SK-N-SH treated with all-trans-retinoic acid at 6 μM for 48 hours (cell line): ENCODE data around the gene CHRNB1.

Source experiments
- CSDC2 ChIP-seq: fragments of 250-450 bp; sonication (Bioruptor Pico); IDR thresholded peaks from 2 replicates; pipeline ENCODE4 v1.5.0; 2020; ENCODE audit warnings: mild to moderate bottlenecking, moderate library complexity
- ESRRG ChIP-seq: fragments of 250-450 bp; sonication (Bioruptor Pico); IDR thresholded peaks from 2 replicates; pipeline ENCODE4 v1.6.1; 2021; ENCODE audit warnings: mild to moderate bottlenecking
- GLIS3 ChIP-seq: fragments of 250-450 bp; sonication (Bioruptor Pico); IDR thresholded peaks from 2 replicates; pipeline ENCODE4 v1.5.0; 2020; ENCODE audit warnings: mild to moderate bottlenecking, moderate library complexity
- ISL1 ChIP-seq: fragments of 250-450 bp; sonication (Bioruptor Pico); IDR thresholded peaks from 2 replicates; pipeline ENCODE4 v2.1.2; 2022; ENCODE audit warnings: mild to moderate bottlenecking, moderate library complexity
- OSR1 ChIP-seq: fragments of 250-450 bp; sonication (Bioruptor Pico); IDR thresholded peaks from 2 replicates; pipeline ENCODE4 v1.8.0; 2022; ENCODE audit warnings: moderate library complexity, mild to moderate bottlenecking, inconsistent platforms
- PPARA ChIP-seq: fragments of 250-450 bp; sonication (Bioruptor Pico); IDR thresholded peaks from 2 replicates; pipeline ENCODE4 v1.5.0; 2020; ENCODE audit warnings: mild to moderate bottlenecking, borderline replicate concordance
- ZFP3 ChIP-seq: fragments of 250-450 bp; sonication (Bioruptor Pico); IDR thresholded peaks from 2 replicates; pipeline ENCODE4 v1.5.0; 2020; ENCODE audit warnings: mild to moderate bottlenecking, moderate library complexity
- ZFP30 ChIP-seq: fragments of 450-650 bp; formaldehyde crosslinking; IDR thresholded peaks from 2 replicates; pipeline ENCODE4 v1.5.0; 2022; ENCODE audit warnings: mild to moderate bottlenecking, moderate library complexity
- ZNF565 ChIP-seq: fragments of 450-650 bp; formaldehyde crosslinking; conservative IDR thresholded peaks from 2 replicates; pipeline ENCODE4 v1.5.0; 2020; ENCODE audit warnings: low read depth, mild to moderate bottlenecking, moderate library complexity
- TF ChIP-seq, protein P1 (sequence below): fragments of 250-450 bp; sonication (Bioruptor Pico); IDR thresholded peaks from 2 replicates; pipeline ENCODE4 v1.5.1; 2020; ENCODE audit warnings: low read depth, mild to moderate bottlenecking, moderate library complexity
- TF ChIP-seq, protein P2 (sequence below): fragments of 250-450 bp; sonication (Bioruptor Pico); IDR thresholded peaks from 2 replicates; pipeline ENCODE4 v1.8.0; 2021; ENCODE audit warnings: low read depth, mild to moderate bottlenecking, moderate library complexity, borderline replicate concordance

DNA sequence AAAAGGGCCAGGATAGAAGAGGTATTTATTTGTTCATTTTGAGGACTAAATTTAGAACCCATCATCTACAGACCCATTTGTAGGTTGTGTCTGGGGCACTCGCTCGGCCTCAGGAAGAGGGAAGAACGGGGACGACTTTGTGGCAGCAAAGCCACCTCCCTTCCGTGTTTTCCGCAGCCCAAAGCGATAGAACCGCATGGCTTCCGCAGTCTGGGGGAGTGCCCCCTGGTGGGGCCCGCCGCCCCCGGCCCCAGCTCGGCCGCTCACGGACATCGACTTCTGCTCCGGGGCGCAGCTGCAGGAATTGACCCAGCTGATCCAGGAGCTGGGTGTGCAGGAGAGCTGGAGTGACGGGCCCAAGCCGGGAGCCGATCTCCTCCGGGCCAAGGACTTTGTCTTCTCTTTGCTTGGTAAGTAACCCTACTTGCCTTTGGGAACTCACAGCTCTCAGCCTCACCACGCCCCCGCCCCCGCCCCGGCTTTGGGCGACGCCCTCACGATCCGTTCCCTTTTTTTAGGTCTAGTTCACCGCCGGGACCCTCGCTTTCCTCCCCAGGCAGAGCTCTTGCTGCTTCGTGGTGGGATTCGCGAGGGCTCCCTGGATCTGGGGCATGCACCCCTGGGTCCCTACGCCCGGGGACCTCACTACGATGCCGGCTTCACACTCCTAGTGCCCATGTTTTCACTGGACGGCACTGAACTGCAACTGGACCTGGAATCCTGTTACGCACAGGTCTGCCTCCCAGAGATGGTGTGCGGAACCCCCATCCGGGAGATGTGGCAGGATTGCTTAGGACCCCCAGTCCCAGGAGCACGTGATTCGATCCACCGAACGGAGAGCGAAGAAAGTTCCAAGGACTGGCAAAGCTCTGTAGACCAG, 8.9 kb upstream of the CHRNB1 start:
- TF ChIP-seq PPARA (CRISPR knock-in tag) (no peak), CSDC2 (no peak), OSR1 (CRISPR knock-in tag) (no peak), ZFP3 (CRISPR knock-in tag) (no peak), GLIS3 (CRISPR knock-in tag) (no peak), ZNF565 (CRISPR knock-in tag) (no peak), ISL1 (CRISPR knock-in tag) (no peak), ZFP30 (no peak), ESRRG (CRISPR knock-in tag) (no peak)
- TF ChIP-seq, protein P1, sequence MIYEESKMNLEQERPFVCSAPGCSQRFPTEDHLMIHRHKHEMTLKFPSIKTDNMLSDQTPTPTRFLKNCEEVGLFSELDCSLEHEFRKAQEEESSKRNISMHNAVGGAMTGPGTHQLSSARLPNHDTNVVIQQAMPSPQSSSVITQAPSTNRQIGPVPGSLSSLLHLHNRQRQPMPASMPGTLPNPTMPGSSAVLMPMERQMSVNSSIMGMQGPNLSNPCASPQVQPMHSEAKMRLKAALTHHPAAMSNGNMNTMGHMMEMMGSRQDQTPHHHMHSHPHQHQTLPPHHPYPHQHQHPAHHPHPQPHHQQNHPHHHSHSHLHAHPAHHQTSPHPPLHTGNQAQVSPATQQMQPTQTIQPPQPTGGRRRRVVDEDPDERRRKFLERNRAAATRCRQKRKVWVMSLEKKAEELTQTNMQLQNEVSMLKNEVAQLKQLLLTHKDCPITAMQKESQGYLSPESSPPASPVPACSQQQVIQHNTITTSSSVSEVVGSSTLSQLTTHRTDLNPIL, result no peak
- TF ChIP-seq, protein P2, sequence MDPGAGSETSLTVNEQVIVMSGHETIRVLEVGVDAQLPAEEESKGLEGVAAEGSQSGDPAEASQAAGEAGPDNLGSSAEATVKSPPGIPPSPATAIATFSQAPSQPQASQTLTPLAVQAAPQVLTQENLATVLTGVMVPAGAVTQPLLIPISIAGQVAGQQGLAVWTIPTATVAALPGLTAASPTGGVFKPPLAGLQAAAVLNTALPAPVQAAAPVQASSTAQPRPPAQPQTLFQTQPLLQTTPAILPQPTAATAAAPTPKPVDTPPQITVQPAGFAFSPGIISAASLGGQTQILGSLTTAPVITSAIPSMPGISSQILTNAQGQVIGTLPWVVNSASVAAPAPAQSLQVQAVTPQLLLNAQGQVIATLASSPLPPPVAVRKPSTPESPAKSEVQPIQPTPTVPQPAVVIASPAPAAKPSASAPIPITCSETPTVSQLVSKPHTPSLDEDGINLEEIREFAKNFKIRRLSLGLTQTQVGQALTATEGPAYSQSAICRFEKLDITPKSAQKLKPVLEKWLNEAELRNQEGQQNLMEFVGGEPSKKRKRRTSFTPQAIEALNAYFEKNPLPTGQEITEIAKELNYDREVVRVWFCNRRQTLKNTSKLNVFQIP (CRISPR knock-in tag), result no peak
